WI38 (cell line): ENCODE data around the gene PCDH20.
"Not testable (repeated sequence)": the region's sequence is repeated elsewhere in the genome, so short reads cannot be mapped to it uniquely, and the experiment has no call there.

Experiments
- H3K4me3 ChIP-seq: 2 replicates; pipeline ENCODE4 v1.5.1; 2011; ENCODE audit warnings: low read depth, mild to moderate bottlenecking, control low read depth, low read length
- TF ChIP-seq, protein P1 (sequence below): IDR thresholded peaks from 2 replicates; pipeline ENCODE4 v1.5.1; 2012; ENCODE audit warnings: low read depth, mild to moderate bottlenecking, control low read depth, low read length

Gene PCDH20

DNA sequence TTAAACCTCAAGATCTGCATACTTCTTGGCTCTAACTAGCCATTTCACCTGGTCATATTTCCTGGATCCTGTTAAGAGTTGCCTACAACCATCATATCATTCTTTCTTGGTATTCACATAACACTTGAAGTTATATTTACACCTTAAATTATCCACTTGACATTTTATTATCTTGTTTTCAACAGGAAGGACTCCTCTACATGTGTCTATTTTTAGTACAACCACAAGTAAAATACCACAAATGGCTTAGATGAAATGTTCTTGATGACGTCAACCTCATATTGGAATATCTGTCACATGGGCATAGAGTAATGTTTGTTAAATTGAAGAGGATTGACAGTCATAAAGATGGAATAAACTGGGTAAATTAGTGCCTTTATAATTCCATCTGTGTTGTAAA is 9.4 kb downstream of the PCDH20 start:
- TF ChIP-seq, protein P1, sequence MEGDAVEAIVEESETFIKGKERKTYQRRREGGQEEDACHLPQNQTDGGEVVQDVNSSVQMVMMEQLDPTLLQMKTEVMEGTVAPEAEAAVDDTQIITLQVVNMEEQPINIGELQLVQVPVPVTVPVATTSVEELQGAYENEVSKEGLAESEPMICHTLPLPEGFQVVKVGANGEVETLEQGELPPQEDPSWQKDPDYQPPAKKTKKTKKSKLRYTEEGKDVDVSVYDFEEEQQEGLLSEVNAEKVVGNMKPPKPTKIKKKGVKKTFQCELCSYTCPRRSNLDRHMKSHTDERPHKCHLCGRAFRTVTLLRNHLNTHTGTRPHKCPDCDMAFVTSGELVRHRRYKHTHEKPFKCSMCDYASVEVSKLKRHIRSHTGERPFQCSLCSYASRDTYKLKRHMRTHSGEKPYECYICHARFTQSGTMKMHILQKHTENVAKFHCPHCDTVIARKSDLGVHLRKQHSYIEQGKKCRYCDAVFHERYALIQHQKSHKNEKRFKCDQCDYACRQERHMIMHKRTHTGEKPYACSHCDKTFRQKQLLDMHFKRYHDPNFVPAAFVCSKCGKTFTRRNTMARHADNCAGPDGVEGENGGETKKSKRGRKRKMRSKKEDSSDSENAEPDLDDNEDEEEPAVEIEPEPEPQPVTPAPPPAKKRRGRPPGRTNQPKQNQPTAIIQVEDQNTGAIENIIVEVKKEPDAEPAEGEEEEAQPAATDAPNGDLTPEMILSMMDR, result no peak
- no peak overlapping the region for H3K4me3 ChIP-seq

DNA sequence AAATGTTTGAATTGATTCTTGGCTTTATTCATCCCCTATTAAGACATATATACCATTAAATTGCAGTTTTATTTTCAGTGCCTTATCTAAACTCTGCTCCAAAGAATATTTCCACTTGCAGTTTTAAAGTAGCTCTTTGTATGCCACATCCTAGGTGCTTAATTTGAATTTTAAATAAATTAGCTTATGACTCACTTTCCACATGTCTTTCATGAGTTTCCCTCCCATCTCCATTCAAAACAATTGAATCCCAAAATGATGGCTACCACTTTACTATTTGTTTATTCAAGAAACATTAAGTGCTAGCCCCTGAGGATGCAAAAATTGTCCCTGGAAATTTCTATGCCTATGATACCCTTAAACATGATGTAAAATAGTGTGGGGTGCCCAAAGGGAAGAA is 19.5 kb downstream of the PCDH20 start:
- TF ChIP-seq, protein P1, result no peak
- no peak overlapping the region for H3K4me3 ChIP-seq

- TF ChIP-seq, protein P1, result no peak
- no peak overlapping the region for H3K4me3 ChIP-seq
Observed at GRCh38 chr13:61391426-61391825, 24.2 kb downstream of the PCDH20 start.

- H3K4me3 ChIP-seq, result no peak overlapping the region
- TF ChIP-seq, protein P1, result no peak
Observed at GRCh38 chr13:61387694-61388093, 28.0 kb downstream of the PCDH20 start.

- no peak overlapping the region for H3K4me3 ChIP-seq
- TF ChIP-seq, protein P1, result no peak
Observed at GRCh38 chr13:61383111-61383510, 32.5 kb downstream of the PCDH20 start.

DNA sequence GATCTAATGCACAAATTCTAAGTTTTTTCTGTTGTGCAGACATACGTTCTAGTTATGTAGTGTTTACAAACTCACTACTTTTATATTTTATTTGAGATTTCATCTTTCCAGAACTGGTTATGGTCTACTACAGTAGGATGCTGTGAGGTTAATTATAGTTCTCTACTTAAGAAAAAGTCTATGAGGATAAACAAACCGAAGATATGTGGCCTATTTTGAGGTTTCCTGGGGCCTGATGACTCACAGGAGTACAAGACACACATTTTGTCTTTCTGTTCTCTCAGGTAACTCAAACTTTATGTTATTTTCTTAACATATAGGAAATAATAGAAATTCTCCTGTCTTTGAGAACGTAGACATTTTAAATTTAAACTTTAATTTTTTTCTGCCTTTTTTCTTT is 45.1 kb downstream of the PCDH20 start:
- TF ChIP-seq, protein P1, result no peak
- H3K4me3 ChIP-seq, result no peak overlapping the region

DNA sequence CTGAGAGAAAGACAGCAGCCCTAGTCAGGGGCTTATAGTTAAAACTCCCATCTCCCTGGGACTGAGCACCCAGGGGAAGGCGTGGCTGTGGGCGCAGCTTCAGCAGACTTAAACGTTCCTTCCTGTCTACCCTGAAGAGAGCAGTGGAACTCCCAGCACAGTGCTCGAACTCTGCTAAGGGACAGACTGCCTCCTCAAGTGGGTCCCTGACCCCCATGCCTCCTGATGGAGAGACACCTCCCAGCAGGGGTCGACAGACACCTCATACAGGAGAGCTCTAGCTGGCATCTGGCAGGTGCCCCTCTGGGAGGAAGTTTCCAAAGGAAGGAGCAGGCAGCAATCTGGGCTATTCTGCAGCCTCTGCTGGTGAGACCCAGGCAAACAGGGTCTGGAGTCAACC is 51.0 kb downstream of the PCDH20 start:
- not testable (repeated sequence) for H3K4me3 ChIP-seq

- TF ChIP-seq, protein P1, result no peak
- H3K4me3 ChIP-seq, result no peak overlapping the region
Observed at GRCh38 chr13:61362522-61362921, 53.1 kb downstream of the PCDH20 start.
